ENCODE results near the gene GATA6. TPM values are rescaled to one million over a fixed set of nuclear protein-coding genes. Genes with fewer than 3 reads are reported as not detected.

Gene GATA6
- polyA plus RNA-seq, 3 donors, result 0.04 TPM; not detected in 2

- intact Hi-C loops (cut with micrococcal nuclease), result no loop called here
- Mint-ChIP-seq H3K4me3 (no peak overlapping the region), H3K9me3 (no peaks in the 10 kb centered on the region), H3K27ac (no peak overlapping the region), H3K27me3 (ENCODE audit: low read depth in 3 of 3) (peaks cover 21 to 40% (median 27%) of the 10 kb centered on the region in 3 donors), H3K4me1 (peaks cover 4% of the 10 kb centered on the region), H3K36me3 (no peaks in the 10 kb centered on the region)
- 91% methylated on average over 4 of the region's 6 CpGs for WGBS (ENCODE audit: insufficient coverage)
- Histone ChIP-seq H3K9ac (ENCODE audit: insufficient read depth, low read length, poor library complexity, severe bottlenecking) (no peak overlapping the region), H3K9me3 (replicated peaks in 1 of 2; ENCODE audit: control insufficient read depth in 1 of 2, insufficient read depth in 1 of 2, low read length in 2 of 2) (peaks cover 0 to 3% of the 10 kb centered on the region in 2 donors), H2AFZ (ENCODE audit: insufficient read depth, low read depth, low read length, poor library complexity, severe bottlenecking) (no peak overlapping the region), H3K36me3 (replicated peaks in 1 of 2; ENCODE audit: control insufficient read depth in 1 of 2, insufficient read depth in 2 of 2, low read length in 2 of 2) (no peaks in the 10 kb centered on the region), H3K27ac (ENCODE audit: low read depth in 1 of 2, low read length in 2 of 2) (no peak overlapping the region), H3K27me3 (ENCODE audit: control insufficient read depth in 2 of 2, insufficient read depth in 2 of 2, low read length in 2 of 2) (peaks cover 9 to 41% of the 10 kb centered on the region in 2 donors), H3K79me2 (ENCODE audit: insufficient read depth, low read length) (no peaks in the 10 kb centered on the region), H3K4me3 (replicated peaks in 1 of 3; ENCODE audit: low read depth in 2 of 3, low read length in 3 of 3) (no peak overlapping the region), H3K4me2 (replicated peaks; ENCODE audit: extremely low read depth, low read length, poor library complexity, severe bottlenecking) (no peak overlapping the region), H3K4me1 (ENCODE audit: control insufficient read depth in 1 of 2, insufficient read depth in 2 of 2, low read length in 2 of 2) (no peaks in the 10 kb centered on the region), H4K20me1 (ENCODE audit: insufficient read depth, low read length) (no peaks in the 10 kb centered on the region)
- DNase-seq, result no peak
- TF ChIP-seq, protein P1, sequence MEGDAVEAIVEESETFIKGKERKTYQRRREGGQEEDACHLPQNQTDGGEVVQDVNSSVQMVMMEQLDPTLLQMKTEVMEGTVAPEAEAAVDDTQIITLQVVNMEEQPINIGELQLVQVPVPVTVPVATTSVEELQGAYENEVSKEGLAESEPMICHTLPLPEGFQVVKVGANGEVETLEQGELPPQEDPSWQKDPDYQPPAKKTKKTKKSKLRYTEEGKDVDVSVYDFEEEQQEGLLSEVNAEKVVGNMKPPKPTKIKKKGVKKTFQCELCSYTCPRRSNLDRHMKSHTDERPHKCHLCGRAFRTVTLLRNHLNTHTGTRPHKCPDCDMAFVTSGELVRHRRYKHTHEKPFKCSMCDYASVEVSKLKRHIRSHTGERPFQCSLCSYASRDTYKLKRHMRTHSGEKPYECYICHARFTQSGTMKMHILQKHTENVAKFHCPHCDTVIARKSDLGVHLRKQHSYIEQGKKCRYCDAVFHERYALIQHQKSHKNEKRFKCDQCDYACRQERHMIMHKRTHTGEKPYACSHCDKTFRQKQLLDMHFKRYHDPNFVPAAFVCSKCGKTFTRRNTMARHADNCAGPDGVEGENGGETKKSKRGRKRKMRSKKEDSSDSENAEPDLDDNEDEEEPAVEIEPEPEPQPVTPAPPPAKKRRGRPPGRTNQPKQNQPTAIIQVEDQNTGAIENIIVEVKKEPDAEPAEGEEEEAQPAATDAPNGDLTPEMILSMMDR (IDR thresholded peaks at IDR 0.05), result no peak
Observed at GRCh38 chr18:22186484-22186971, 17.1 kb downstream of the GATA6 start.

DNA sequence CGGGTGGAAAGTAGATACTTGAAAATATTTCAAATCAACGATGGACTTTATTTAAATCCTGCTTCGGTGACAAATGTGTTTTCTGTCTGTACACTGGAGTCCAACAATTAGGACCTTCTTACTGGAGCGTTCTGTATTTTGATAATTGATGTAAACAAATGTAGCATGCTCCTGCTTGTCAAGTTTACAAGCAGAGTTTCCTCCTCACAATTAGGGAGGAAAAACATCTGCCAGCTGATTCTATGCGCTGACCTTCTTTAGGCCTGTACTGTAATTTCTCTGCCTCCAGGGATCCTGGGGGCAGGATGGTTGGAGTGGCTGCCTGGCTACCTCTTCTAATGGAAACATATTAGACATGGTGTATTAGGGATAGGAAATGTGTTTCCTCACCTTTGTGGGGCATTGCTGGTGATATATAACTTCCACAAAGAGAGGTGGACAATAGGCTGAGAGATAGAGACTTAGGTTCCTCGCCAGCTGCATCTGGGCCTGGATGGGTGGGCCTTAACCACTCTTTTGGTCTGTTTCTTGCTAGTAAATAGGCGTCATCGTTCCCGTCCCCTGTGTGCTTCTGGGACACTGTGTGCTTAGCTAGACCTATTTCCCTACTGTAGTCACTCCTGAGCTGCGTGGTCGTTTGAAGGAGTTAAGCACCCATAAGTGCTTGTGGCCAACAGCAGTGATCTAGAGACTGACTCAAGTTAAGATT lies 19.3 kb downstream of the GATA6 start:
- Histone ChIP-seq H2AFZ (ENCODE audit: insufficient read depth, low read depth, low read length, poor library complexity, severe bottlenecking) (no peak overlapping the region), H3K4me3 (replicated peaks in 1 of 3; ENCODE audit: low read depth in 2 of 3, low read length in 3 of 3) (no peak overlapping the region), H3K4me1 (ENCODE audit: control insufficient read depth in 1 of 2, insufficient read depth in 2 of 2, low read length in 2 of 2) (no peaks in the 10 kb centered on the region), H3K79me2 (ENCODE audit: insufficient read depth, low read length) (no peaks in the 10 kb centered on the region), H3K27me3 (ENCODE audit: control insufficient read depth in 2 of 2, insufficient read depth in 2 of 2, low read length in 2 of 2) (peaks cover 6 to 47% of the 10 kb centered on the region in 2 donors), H3K36me3 (replicated peaks in 1 of 2; ENCODE audit: control insufficient read depth in 1 of 2, insufficient read depth in 2 of 2, low read length in 2 of 2) (no peaks in the 10 kb centered on the region), H3K9me3 (replicated peaks in 1 of 2; ENCODE audit: control insufficient read depth in 1 of 2, insufficient read depth in 1 of 2, low read length in 2 of 2) (peaks cover 0 to 3% of the 10 kb centered on the region in 2 donors), H3K27ac (ENCODE audit: low read depth in 1 of 2, low read length in 2 of 2) (no peak overlapping the region), H3K9ac (ENCODE audit: insufficient read depth, low read length, poor library complexity, severe bottlenecking) (no peak overlapping the region), H3K4me2 (replicated peaks; ENCODE audit: extremely low read depth, low read length, poor library complexity, severe bottlenecking) (no peak overlapping the region), H4K20me1 (ENCODE audit: insufficient read depth, low read length) (no peaks in the 10 kb centered on the region)
- intact Hi-C loops (cut with micrococcal nuclease), result no loop called here
- Mint-ChIP-seq H3K36me3 (no peaks in the 10 kb centered on the region), H3K9me3 (peaks cover 0 to 1% (median 0%) of the 10 kb centered on the region in 7 donors), H3K27me3 (ENCODE audit: low read depth in 3 of 3) (peaks cover 14 to 42% (median 31%) of the 10 kb centered on the region in 3 donors), H3K4me1 (peaks cover 4% of the 10 kb centered on the region), H3K4me3 (no peak overlapping the region), H3K27ac (no peak overlapping the region)
- no peak for DNase-seq
- TF ChIP-seq, protein P1 (IDR thresholded peaks at IDR 0.05), result no peak
- WGBS (ENCODE audit: insufficient coverage), result 95% methylated on average over 7 of the region's 11 CpGs

All from CD14-positive monocyte (primary cell).